ENCODE data around the gene SEPSECS.

SEPSECS gene

DNA sequence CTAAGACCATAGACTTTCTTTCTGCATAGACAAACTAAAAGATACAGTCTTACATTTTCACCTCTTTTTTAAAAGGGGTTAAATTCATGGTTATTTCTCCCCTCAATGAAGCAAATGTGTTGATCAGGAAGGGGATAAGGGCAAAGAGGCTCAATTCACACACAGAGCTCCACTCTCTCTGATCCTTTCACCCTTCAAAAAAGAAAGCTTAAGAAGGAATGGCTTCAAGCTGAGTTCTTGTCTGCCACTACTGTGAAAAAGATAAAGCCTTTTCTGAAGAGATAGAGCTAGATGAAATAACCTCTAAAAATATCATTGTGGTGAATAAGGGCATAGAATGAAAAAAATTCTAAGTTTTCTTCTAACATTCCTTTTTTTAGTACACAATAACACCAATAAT, 28.3 kb downstream of the SEPSECS start:
- H2BK120ac ChIP-seq (ENCODE audit: low read depth, low read length) = no peak overlapping the region
- H3K79me2 ChIP-seq (ENCODE audit: control insufficient read depth, insufficient read depth, low read length) = no peaks in the 10 kb centered on the region
- H3K56ac ChIP-seq (ENCODE audit: low read length) = no peak overlapping the region
- no peak overlapping the region for H3K4ac ChIP-seq (ENCODE audit: low read depth, low read length)
- no peak overlapping the region for H4K8ac ChIP-seq (ENCODE audit: low read depth, low read length)
- no peak overlapping the region for H3K9ac ChIP-seq (ENCODE audit: low read length)
- H3K23ac ChIP-seq (ENCODE audit: low read length) = no peak overlapping the region
- peak; percentile 90 for DNase-seq
- no peak overlapping the region for H3K4me2 ChIP-seq (ENCODE audit: low read length)
- H3K27ac ChIP-seq (ENCODE audit: low read depth, low read length) = no peak overlapping the region
- no peak overlapping the region for H2BK15ac ChIP-seq (replicated peaks; ENCODE audit: low read depth)
- H3K36me3 ChIP-seq (ENCODE audit: control insufficient read depth, insufficient read depth, low read length) = no peaks in the 10 kb centered on the region
- no peak overlapping the region for H2AK5ac ChIP-seq (ENCODE audit: low read length)
- H3K4me3 ChIP-seq (ENCODE audit: low read length) = no peak overlapping the region
- H2BK5ac ChIP-seq (ENCODE audit: low read length) = no peak overlapping the region
- H3K4me1 ChIP-seq (ENCODE audit: control insufficient read depth, low read depth, low read length) = peaks cover 2% of the 10 kb centered on the region
- no peak overlapping the region for H4K5ac ChIP-seq (ENCODE audit: low read length)
- no peaks in the 10 kb centered on the region for H3K27me3 ChIP-seq (ENCODE audit: insufficient read depth, low read length, poor library complexity)
- no peak overlapping the region for H3K18ac ChIP-seq (ENCODE audit: low read length)
- no peaks in the 10 kb centered on the region for H3K79me1 ChIP-seq (ENCODE audit: low read length)

DNA sequence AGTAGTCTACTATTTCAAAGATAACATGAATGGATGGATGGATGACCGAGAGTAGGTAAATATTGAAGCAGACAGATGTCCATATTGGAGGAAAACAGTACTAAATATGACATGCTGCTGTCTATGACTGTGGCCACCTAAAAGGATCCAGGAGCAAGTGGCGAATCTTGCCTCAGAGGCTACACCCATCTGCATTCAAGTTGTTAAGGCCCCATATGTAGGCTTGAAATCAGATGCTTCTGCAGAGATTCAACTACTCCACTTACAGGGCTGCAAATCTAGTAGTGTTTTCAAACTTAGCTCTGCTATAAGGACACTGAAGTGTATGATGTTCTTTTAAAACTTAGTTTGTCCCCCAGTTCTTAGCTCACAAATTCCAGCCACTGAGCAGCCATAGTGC, 28.9 kb downstream of the SEPSECS start:
- no CpG with 5 or more reads among the region's 2 CpGs for WGBS (ENCODE audit: extremely low coverage, insufficient coverage, low lambda C conversion rate)
- H3K4ac ChIP-seq (ENCODE audit: low read depth, low read length) = no peak overlapping the region
- peaks cover 2% of the 10 kb centered on the region for H3K4me1 ChIP-seq (ENCODE audit: control insufficient read depth, low read depth, low read length)
- no peaks in the 10 kb centered on the region for H3K79me1 ChIP-seq (ENCODE audit: low read length)
- no peak overlapping the region for H3K4me2 ChIP-seq (ENCODE audit: low read length)
- H3K18ac ChIP-seq (ENCODE audit: low read length) = peak overlapping the region; percentile 87
- peak overlapping the region; percentile 43 for H3K56ac ChIP-seq (ENCODE audit: low read length)
- no peak overlapping the region for H4K5ac ChIP-seq (ENCODE audit: low read length)
- no peak overlapping the region for H3K23ac ChIP-seq (ENCODE audit: low read length)
- no peaks in the 10 kb centered on the region for H3K27me3 ChIP-seq (ENCODE audit: insufficient read depth, low read length, poor library complexity)
- H3K27ac ChIP-seq (ENCODE audit: low read depth, low read length) = peak overlapping the region; percentile 63
- no peak overlapping the region for H2BK120ac ChIP-seq (ENCODE audit: low read depth, low read length)
- no peak overlapping the region for H2AK5ac ChIP-seq (ENCODE audit: low read length)
- H4K8ac ChIP-seq (ENCODE audit: low read depth, low read length) = no peak overlapping the region
- H2BK5ac ChIP-seq (ENCODE audit: low read length) = peak overlapping the region; percentile 12
- H3K36me3 ChIP-seq (ENCODE audit: control insufficient read depth, insufficient read depth, low read length) = no peaks in the 10 kb centered on the region
- peak; percentile 45 for DNase-seq
- no peak overlapping the region for H2BK15ac ChIP-seq (replicated peaks; ENCODE audit: low read depth)
- H3K4me3 ChIP-seq (ENCODE audit: low read length) = no peak overlapping the region
- H3K79me2 ChIP-seq (ENCODE audit: control insufficient read depth, insufficient read depth, low read length) = no peaks in the 10 kb centered on the region
- H3K9ac ChIP-seq (ENCODE audit: low read length) = no peak overlapping the region

DNA sequence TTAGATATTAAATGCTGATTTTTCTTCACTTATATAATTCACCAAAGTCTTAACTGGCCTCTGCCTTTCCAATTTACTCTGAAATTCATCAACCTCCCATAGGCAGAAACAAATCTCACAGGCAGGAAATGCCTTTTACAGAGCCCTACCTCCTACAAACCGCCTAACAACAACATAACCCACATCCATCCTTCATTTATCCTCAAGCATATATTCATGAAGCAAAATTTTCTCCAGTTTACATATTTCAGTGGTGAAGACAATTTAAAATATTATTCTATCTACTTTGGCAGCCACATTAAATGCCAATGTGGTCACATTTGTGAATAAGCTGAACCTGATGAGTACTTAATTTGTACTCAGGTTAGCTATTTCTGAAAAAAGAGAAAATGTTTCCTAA, 30.3 kb downstream of the SEPSECS start:
- Histone ChIP-seq H2BK15ac (replicated peaks; ENCODE audit: low read depth) (no peak overlapping the region), H3K23ac (ENCODE audit: low read length) (no peak overlapping the region), H3K56ac (ENCODE audit: low read length) (no peak overlapping the region), H2AK5ac (ENCODE audit: low read length) (no peak overlapping the region), H4K5ac (ENCODE audit: low read length) (no peak overlapping the region), H3K79me1 (ENCODE audit: low read length) (no peaks in the 10 kb centered on the region), H3K79me2 (ENCODE audit: control insufficient read depth, insufficient read depth, low read length) (no peaks in the 10 kb centered on the region), H3K4me1 (ENCODE audit: control insufficient read depth, low read depth, low read length) (peaks cover 2% of the 10 kb centered on the region), H3K4me3 (ENCODE audit: low read length) (no peak overlapping the region), H3K4me2 (ENCODE audit: low read length) (no peak overlapping the region), H2BK120ac (ENCODE audit: low read depth, low read length) (no peak overlapping the region), H4K8ac (ENCODE audit: low read depth, low read length) (no peak overlapping the region), H3K27ac (ENCODE audit: low read depth, low read length) (no peak overlapping the region), H3K27me3 (ENCODE audit: insufficient read depth, low read length, poor library complexity) (no peaks in the 10 kb centered on the region), H2BK5ac (ENCODE audit: low read length) (no peak overlapping the region), H3K4ac (ENCODE audit: low read depth, low read length) (no peak overlapping the region), H3K18ac (ENCODE audit: low read length) (no peak overlapping the region), H3K36me3 (ENCODE audit: control insufficient read depth, insufficient read depth, low read length) (no peaks in the 10 kb centered on the region), H3K9ac (ENCODE audit: low read length) (no peak overlapping the region)
- 100% methylated on average over 1 of the region's 1 CpG for WGBS (ENCODE audit: extremely low coverage, insufficient coverage, low lambda C conversion rate)
- no peak for DNase-seq

DNA sequence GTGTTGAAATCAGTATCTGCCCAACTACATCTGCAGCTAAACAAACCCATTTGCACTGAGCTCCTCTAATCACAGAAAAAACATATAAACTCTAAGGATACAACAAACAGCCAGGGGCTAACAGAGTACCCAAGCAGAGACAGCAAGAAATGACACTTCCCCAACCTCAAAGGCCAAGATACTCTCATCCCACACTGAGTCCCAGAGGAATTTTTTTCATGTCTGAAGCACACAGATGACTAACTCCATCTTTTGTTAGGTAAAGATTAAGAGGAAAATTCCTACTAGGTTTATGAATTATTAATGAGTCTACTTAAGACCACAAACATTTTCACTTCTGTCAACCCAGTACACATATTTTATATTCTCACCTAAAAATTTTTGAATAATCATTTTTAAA, 31.6 kb downstream of the SEPSECS start:
- Histone ChIP-seq H3K79me1 (ENCODE audit: low read length) (no peaks in the 10 kb centered on the region), H3K36me3 (ENCODE audit: control insufficient read depth, insufficient read depth, low read length) (no peaks in the 10 kb centered on the region), H3K27me3 (ENCODE audit: insufficient read depth, low read length, poor library complexity) (no peaks in the 10 kb centered on the region), H3K9ac (ENCODE audit: low read length) (no peak overlapping the region), H2BK15ac (replicated peaks; ENCODE audit: low read depth) (no peak overlapping the region), H3K18ac (ENCODE audit: low read length) (no peak overlapping the region), H3K4me1 (ENCODE audit: control insufficient read depth, low read depth, low read length) (peaks cover 2% of the 10 kb centered on the region), H2AK5ac (ENCODE audit: low read length) (no peak overlapping the region), H2BK120ac (ENCODE audit: low read depth, low read length) (no peak overlapping the region), H3K27ac (ENCODE audit: low read depth, low read length) (no peak overlapping the region), H4K5ac (ENCODE audit: low read length) (no peak overlapping the region), H2BK5ac (ENCODE audit: low read length) (no peak overlapping the region), H4K8ac (ENCODE audit: low read depth, low read length) (no peak overlapping the region), H3K79me2 (ENCODE audit: control insufficient read depth, insufficient read depth, low read length) (no peaks in the 10 kb centered on the region), H3K23ac (ENCODE audit: low read length) (no peak overlapping the region), H3K4me2 (ENCODE audit: low read length) (no peak overlapping the region), H3K4me3 (ENCODE audit: low read length) (no peak overlapping the region), H3K4ac (ENCODE audit: low read depth, low read length) (no peak overlapping the region), H3K56ac (ENCODE audit: low read length) (no peak overlapping the region)
- peak; percentile 25 for DNase-seq

DNA sequence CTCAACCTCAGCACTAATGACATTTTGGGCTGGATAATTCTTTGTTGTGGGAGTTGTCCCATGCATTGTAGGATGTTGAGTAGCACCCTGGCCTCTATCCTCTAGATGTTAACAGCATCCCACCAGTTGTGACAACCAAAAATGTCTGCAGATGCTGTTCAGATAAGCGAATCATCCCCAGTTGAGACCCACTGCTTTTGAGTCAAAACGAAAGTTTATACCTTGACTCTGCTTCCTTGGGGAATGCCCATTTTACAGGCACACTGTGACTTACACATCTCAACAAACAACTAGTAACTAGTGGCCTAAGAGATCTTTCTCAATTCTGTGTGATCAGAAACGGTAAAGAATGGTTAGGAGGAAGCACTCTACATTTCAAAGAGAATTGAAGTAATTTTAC, 37.0 kb downstream of the SEPSECS start:
- Histone ChIP-seq H3K9ac (ENCODE audit: low read length) (no peak overlapping the region), H3K4me3 (ENCODE audit: low read length) (no peak overlapping the region), H3K27ac (ENCODE audit: low read depth, low read length) (no peak overlapping the region), H4K8ac (ENCODE audit: low read depth, low read length) (no peak overlapping the region), H3K4me2 (ENCODE audit: low read length) (no peak overlapping the region), H3K4ac (ENCODE audit: low read depth, low read length) (no peak overlapping the region), H3K27me3 (ENCODE audit: insufficient read depth, low read length, poor library complexity) (no peaks in the 10 kb centered on the region), H3K79me2 (ENCODE audit: control insufficient read depth, insufficient read depth, low read length) (no peaks in the 10 kb centered on the region), H3K56ac (ENCODE audit: low read length) (no peak overlapping the region), H3K79me1 (ENCODE audit: low read length) (no peaks in the 10 kb centered on the region), H2AK5ac (ENCODE audit: low read length) (no peak overlapping the region), H3K36me3 (ENCODE audit: control insufficient read depth, insufficient read depth, low read length) (no peaks in the 10 kb centered on the region), H3K23ac (ENCODE audit: low read length) (no peak overlapping the region), H3K4me1 (ENCODE audit: control insufficient read depth, low read depth, low read length) (no peaks in the 10 kb centered on the region), H2BK15ac (replicated peaks; ENCODE audit: low read depth) (no peak overlapping the region), H4K5ac (ENCODE audit: low read length) (no peak overlapping the region), H2BK5ac (ENCODE audit: low read length) (no peak overlapping the region), H2BK120ac (ENCODE audit: low read depth, low read length) (no peak overlapping the region), H3K18ac (ENCODE audit: low read length) (no peak overlapping the region)
- DNase-seq = no peak
- no CpG with 5 or more reads among the region's 3 CpGs for WGBS (ENCODE audit: extremely low coverage, insufficient coverage, low lambda C conversion rate)

DNA sequence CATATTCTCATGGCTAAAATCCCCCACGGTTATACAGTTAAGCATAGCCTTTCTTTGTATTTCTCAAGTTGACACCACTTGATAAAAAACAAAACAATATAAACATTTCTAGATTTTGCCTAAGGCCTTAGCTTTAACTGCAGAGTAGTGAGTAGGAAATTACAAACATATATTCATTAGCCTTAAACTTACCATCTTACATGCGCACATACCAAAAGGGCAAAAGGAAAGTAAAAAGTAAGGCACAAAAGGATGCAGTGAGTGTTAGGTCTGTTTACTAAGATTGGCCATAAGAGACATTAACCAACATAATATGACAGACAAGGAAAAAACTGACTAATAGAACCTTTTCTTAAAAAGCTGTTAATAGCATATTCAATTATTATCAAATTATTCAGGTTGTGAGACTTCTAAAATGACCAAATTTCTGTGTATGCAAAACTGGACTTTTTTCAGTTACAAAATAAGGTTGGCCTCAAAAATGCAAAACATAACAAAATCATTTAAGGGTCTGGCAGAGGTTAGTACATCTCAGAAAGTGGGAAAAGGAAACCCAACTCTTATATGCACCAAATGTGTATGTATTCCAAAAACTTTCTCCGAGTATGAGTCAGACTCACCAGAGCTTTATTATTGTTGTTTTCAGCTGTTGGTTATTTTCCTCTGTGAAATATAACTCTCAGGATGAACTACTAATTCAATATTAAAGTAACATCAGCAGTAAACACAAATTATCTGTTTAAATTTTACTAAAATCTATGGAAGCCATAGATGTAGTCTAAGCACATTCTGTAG, 39.9 kb downstream of the SEPSECS start:
- H4K5ac ChIP-seq (ENCODE audit: low read length) = no peak overlapping the region
- no peaks in the 10 kb centered on the region for H3K36me3 ChIP-seq (ENCODE audit: control insufficient read depth, insufficient read depth, low read length)
- no peak overlapping the region for H3K56ac ChIP-seq (ENCODE audit: low read length)
- WGBS (ENCODE audit: extremely low coverage, insufficient coverage, low lambda C conversion rate) = no CpG with 5 or more reads among the region's 3 CpGs
- no peak overlapping the region for H3K4me2 ChIP-seq (ENCODE audit: low read length)
- H4K8ac ChIP-seq (ENCODE audit: low read depth, low read length) = no peak overlapping the region
- H3K27ac ChIP-seq (ENCODE audit: low read depth, low read length) = no peak overlapping the region
- H3K4ac ChIP-seq (ENCODE audit: low read depth, low read length) = no peak overlapping the region
- no peak overlapping the region for H3K23ac ChIP-seq (ENCODE audit: low read length)
- H3K27me3 ChIP-seq (ENCODE audit: insufficient read depth, low read length, poor library complexity) = no peaks in the 10 kb centered on the region
- H3K4me1 ChIP-seq (ENCODE audit: control insufficient read depth, low read depth, low read length) = no peaks in the 10 kb centered on the region
- H2BK120ac ChIP-seq (ENCODE audit: low read depth, low read length) = no peak overlapping the region
- no peaks in the 10 kb centered on the region for H3K79me1 ChIP-seq (ENCODE audit: low read length)
- no peak for DNase-seq
- no peak overlapping the region for H3K9ac ChIP-seq (ENCODE audit: low read length)
- H3K18ac ChIP-seq (ENCODE audit: low read length) = no peak overlapping the region
- H3K79me2 ChIP-seq (ENCODE audit: control insufficient read depth, insufficient read depth, low read length) = no peaks in the 10 kb centered on the region
- H2AK5ac ChIP-seq (ENCODE audit: low read length) = no peak overlapping the region
- no peak overlapping the region for H2BK15ac ChIP-seq (replicated peaks; ENCODE audit: low read depth)
- no peak overlapping the region for H2BK5ac ChIP-seq (ENCODE audit: low read length)
- no peak overlapping the region for H3K4me3 ChIP-seq (ENCODE audit: low read length)
